Stimulated activated CD4-positive, alpha-beta T cell treated with anti-CD3 and anti-CD28 coated beads, TNF-alpha, amount 100 ng/mL, for 48 hours (primary cell): ENCODE data around the gene CHAF1A.
A peak's percentile ranks its signal among the peaks of the same experiment; 100 is the strongest.

Source experiments
- DNase-seq, 3 donors: peaks; one replicate each; pipeline ENCODE4 v3.0.0-alpha.2; 2020; ENCODE audit warnings: low read depth in 3 of 3

CHAF1A gene, protein sequence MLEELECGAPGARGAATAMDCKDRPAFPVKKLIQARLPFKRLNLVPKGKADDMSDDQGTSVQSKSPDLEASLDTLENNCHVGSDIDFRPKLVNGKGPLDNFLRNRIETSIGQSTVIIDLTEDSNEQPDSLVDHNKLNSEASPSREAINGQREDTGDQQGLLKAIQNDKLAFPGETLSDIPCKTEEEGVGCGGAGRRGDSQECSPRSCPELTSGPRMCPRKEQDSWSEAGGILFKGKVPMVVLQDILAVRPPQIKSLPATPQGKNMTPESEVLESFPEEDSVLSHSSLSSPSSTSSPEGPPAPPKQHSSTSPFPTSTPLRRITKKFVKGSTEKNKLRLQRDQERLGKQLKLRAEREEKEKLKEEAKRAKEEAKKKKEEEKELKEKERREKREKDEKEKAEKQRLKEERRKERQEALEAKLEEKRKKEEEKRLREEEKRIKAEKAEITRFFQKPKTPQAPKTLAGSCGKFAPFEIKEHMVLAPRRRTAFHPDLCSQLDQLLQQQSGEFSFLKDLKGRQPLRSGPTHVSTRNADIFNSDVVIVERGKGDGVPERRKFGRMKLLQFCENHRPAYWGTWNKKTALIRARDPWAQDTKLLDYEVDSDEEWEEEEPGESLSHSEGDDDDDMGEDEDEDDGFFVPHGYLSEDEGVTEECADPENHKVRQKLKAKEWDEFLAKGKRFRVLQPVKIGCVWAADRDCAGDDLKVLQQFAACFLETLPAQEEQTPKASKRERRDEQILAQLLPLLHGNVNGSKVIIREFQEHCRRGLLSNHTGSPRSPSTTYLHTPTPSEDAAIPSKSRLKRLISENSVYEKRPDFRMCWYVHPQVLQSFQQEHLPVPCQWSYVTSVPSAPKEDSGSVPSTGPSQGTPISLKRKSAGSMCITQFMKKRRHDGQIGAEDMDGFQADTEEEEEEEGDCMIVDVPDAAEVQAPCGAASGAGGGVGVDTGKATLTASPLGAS

DNA sequence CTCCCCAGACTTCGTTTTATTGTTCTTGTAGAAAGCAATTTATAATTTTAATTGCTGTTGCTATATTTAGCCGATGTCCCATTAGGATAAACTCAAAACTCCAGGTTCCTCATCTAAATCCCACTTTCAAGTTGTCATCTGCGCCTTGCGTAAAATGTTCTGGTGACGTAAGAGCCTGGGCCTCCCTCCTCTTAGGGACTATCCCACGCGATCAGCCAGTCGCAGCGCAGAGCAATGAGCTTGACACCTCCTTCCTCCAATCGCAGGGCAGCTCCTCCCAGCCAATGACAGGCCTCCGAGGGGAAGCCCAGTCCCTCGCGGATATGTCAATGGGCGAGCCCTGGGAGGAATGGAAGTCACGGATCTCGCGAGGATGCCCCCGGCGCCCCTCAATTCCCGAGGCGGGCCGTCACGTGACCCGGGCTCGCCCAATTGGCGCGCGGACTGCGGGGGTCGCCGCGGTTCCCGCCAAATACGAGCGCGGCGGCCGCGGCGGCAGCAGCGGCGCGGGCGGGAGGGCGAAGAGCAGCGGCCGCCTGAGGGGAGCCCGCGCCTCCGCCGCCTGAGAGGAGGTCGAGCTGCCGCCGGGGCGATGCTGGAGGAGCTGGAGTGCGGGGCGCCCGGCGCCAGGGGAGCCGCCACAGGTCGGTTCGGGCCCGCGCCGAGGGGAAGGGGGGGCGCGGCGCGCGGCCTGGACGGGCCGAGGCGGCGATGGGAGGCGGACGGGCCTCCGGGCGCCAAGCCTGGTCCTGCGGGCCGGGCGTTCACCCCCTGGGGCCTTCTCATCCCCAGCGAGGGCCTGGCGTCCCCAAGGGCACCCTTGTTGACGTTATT lies at the start of gene CHAF1A:
CHAF1A (plus strand) TSS at position 470 of the 834 bp plus-strand sequence; CDS start at position 593, 123 bp downstream.
- DNase-seq: peak; percentile 98 to 99 (median 99)

DNA sequence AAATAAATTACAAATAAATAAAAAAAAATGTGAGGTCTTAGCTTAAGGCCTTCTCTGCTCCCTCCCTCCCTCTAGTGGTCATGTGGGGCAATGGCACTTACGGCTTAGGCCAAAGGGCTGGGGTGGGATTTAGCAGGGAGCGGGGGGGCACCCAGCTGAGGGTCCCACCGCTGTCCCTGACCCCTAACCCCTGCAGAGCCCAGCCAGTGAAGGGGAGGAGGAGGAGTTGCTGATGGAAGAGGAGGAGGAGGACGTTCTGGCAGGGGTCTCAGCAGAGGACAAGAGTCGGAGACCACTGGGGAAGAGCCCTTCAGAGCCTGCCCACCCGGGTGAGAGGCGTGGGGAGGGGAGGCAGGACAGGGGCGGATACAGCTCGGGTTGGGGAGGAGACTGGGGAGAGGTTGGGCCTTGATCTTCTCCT lies 49.7 kb upstream of the CHAF1A start:
- peak in 1 of 3 donors; percentile 48 for DNase-seq

DNA sequence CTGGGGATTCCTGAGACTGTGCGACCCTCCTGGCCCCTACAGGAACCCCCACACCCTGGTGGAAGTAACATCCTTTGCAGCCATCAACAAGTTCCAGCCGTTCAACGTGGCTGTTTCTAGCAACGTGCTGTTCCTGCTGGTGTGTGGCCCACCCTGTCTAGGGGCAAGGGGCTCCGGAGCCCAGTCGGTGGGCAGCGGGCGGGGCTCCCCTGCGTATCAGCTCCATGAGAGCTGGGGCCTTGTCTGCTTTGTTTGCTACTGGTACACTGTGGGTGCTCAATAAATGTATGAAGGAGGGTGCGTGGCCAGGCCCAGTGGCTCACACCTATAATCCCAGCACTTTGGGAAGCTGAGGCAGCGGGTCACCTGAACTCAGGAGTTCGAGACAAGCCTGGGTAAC lies 48.2 kb upstream of the CHAF1A start:
- DNase-seq: no peak

DNA sequence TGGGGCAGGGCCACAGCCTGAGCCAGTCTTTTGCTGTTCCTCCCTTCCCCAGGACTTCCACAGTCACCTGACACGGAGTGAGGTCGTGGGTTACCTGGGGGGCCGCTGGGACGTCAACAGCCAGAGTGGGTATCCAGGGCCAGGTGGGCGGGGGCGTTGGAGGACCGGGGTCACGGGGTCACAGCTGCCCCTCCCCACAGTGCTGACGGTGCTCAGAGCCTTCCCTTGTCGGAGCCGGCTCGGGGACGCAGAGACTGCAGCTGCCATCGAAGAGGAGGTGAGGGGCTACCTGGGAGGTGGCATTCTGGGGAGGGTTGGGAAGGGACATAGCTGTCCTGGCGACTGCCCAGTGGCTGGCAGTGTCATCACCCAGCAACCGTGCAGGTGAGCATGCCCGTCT lies 47.5 kb upstream of the CHAF1A start:
- no peak for DNase-seq

- DNase-seq: no peak
Measured at GRCh38 chr19:4357095-4357797, 45.2 kb upstream of the CHAF1A start.

DNA sequence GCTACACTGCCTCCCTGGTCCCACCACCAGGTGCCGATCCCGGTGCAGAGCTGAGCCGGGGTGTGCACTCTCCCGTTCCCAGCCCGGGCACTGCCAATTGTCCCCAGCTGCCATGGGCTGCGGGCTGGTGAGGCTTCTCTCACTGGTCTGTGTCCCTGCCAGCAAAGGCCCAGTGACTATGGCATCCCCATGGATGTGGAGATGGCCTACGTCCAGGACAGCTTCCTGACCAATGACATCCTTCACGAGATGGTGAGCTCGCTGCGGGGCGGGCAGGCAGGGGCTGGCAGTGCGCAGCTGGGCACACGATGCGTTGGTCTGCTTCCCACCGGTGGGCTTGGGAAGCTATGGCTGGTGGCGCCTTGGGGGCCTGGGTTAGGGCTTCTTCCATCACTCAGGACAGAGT lies 44.5 kb upstream of the CHAF1A start:
- no peak for DNase-seq

DNA sequence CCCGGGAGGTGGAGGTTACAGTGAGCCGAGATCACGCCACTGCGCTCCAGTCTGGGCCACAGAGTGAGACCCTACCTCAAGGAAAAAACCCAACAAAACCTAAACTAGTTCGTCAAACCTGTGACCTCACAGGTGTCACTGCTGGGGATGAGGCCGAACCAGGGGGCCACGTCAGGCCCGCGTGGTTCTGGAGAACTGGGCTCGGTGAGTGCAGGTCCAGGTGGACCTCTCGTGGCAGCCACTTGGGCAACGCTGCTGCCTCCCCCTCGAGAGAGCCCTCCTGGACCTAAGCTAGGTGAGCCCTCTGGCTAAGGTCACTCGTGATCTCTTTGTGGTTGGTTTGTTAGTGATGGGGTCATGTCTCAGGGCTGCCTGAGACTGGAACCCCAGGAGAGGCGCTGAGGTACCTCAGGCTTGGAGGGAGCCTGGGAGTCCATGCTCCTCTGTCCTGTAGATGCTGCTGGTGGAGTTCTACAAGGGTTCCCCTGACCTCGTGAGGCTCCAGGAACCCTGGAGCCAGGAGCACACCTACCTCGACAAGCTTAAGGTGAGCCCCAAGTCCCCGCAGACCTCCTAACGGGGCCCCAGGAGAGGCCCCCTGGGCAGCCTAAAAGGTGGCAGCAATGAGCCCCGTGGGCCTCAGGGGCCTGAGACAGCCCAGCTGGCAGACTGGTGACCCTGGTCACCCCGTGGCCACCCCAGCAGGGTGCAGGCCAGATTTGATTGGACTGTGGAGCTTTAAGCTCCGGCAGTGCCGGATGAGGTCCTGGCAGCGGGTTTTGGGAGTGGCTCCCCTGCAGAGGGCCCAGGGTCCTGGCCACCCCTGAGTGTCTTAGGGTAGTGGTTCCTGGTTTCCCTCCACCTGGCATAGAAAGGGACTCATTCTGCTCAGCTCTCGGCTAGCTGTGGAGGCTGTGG lies 43.5 kb upstream of the CHAF1A start:
- DNase-seq: no peak

DNA sequence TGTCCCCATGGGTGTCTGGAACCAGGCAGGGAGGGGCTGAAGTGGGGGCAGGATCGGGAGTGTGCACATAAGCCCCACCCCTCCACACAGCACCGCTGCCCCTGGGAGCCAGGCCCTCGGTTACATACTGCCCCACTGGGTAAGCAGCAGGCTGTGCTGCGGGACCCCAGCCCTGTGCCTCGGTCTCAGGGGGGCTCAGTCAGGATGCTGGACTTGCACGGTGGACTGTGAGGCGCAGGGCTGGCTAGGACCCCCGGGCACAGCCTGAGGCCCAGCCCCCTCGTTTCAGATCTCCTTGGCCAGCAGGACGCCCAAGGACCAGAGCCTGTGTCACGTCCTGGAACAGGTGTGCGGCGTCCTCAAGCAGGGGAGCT lies 42.8 kb upstream of the CHAF1A start:
- DNase-seq: no peak

DNA sequence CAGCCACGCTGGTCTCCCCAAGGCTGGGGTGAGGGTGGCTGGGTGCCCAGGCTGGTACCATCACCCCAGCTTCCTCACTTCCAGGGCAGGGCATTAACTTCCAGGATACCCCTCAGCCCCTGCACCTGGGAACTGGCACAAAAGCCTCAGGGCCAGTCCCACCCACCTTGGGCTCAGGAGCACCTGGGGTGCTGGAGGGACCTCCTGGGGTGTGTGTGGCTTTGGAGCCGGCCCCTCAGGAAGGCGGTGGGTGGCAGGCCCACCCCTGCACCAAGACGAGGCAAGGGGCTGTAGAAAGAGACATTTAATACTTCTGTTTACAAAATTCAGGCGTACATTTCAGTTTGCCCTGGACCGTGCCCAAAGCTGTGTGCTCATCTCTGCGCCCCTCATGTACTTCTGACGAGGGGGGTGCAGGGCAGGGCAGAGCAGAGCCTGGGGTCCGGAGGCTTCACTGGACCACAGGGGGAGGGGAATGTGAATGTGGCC lies 42.3 kb upstream of the CHAF1A start:
- DNase-seq: no peak

- no peak for DNase-seq
Measured at GRCh38 chr19:4360641-4361151, 41.7 kb upstream of the CHAF1A start.

DNA sequence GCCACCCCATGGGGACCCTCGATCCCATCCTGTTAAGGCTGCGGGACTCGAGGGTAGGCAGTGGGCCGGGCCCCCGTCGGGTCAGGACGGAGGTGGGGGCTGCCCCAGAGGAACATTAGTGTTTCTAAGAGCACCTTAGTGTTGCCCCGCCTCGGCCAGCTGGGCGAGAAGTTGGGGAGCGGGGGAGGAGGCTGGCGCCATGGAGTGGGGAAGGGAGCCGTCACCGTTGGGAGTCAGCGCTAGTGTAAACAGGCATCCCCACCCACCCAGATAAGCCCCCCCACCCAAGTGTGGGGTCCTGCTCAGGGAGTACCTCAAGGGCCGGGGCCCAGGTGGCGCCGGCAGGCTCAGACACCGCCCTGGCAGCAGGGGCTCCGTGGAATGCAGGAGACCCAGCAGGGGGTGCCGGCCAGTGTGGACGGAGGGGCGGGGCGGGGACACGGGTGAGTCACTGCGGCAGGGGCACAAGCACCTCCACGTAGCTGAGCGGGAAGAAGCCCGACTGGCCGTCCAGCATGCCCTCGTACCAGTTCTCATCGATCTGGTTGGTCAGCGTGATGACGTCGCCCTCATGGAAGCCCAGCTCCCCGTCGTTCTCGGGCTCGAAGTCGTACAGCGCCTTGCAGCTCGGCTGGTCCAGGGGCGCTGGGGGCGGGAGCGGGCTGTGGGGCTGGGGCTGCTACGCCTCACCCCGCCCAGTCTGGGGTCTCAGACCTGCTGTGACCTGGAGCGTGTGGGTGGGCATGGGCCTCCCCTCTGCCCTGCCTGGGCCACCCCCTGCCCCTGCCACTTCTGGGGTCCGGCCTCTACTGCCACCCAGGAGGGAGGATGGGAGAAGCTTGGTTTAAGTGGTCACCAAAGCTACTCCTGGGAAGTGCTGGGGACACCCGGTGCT lies 41.0 kb upstream of the CHAF1A start:
- DNase-seq: no peak

GRCh38 chr19:4362101-4362828 lies 40.2 kb upstream of the CHAF1A start:
- no peak for DNase-seq

- DNase-seq: no peak
Measured at GRCh38 chr19:4362831-4363545, 39.5 kb upstream of the CHAF1A start.

DNA sequence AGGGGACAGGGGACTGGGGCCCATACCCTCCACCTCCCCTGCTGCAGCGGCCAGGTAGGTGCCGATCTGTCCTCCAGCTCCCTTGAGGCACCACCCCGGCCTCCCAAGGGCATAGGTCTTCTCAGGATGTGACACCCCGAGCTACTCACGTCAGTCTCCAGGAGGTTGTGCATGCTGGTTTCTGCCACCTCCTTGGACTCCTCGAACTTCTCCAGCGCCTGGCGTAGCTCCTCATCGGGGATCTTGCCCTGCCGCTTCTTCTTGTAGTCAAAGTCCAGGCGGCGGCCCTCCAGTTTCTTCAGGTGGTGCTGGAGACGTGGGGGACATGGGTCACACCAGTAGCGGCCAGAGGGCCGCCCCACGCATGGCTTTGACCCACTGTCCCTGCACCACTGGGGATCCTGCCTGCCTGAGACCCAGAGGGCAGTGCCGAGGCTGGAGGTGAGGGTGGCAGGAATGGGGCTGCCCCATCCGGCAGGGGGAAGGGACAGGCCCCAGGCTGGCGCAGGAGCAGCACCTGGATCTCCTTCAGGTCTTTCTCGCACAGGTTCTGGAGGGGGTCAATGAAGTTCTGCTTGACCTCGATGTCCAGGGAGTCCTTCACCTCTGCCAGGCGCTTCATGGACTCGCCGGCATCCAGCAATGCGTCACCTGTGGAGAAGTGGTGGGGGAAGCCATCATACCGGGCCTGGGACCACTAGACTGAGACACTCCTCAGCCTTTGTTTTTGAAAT lies 38.7 kb upstream of the CHAF1A start:
- no peak for DNase-seq

DNA sequence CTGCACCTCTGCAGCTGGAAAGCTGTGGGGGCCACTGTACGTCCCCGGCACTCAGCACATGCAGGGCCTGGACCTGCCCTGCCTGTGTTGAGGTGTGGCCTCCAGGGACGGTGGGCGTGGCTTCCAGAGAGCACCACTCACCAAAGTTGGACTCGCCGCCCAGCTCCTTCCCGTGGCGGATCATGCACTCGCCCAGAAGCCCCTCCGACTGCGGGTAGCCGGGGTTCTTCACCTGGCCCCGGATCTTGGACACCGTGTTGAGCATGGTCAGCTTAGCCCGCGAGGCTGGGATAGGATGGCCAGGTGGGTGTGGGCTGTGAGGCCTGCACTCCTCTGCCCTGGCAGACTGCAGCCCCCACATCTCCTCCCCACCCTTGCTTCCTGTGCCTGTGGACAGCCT lies 37.1 kb upstream of the CHAF1A start:
- DNase-seq: no peak

DNA sequence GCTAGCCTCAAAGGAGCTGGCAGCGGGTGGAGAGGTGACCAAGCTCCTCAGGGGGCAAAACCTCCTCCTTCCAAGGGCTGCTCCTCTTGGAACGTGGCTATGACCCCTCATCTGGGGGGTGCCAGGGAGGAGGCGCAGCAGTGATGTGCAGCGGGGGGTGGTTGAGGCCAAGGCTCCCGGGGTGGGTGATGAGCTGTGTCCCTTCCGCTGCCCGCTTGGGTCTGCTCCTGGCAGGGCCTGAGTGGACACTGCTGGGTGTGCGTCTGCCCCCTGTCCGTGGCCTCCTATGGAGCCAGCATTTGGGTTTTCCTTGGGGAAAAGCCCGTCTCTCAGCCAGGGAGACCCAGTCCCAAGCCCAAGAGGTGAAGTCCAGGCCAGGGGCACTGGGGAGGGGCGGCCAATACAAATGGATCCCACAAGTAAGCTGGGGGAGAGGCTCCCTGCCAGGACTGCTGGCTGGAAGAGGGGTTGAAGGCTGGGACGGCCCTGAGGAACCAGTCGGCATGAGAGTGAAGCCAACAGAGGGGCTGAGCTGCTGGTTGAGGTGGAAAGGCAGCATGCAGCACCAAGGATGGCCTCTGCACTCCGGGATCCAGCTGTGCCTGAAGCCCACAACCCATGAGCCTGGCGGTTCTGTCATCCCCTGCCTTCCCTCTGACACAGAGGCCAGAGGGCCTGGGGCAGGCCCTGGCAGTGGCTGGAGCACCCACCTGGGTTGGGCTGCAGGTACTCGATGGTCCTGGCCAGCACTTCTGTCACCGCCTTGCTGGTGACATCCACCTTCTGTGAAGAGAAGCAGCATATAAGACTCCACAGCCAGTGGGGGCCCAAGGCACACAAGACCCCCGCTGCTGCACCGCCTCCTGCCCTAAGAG lies 36.4 kb upstream of the CHAF1A start:
- DNase-seq: no peak
